ENCODE results near the gene ZNF66.
"Not testable (repeated sequence)": the region's sequence is repeated elsewhere in the genome, so short reads cannot be mapped to it uniquely, and the experiment has no call there.

The ZNF66 gene

DNA sequence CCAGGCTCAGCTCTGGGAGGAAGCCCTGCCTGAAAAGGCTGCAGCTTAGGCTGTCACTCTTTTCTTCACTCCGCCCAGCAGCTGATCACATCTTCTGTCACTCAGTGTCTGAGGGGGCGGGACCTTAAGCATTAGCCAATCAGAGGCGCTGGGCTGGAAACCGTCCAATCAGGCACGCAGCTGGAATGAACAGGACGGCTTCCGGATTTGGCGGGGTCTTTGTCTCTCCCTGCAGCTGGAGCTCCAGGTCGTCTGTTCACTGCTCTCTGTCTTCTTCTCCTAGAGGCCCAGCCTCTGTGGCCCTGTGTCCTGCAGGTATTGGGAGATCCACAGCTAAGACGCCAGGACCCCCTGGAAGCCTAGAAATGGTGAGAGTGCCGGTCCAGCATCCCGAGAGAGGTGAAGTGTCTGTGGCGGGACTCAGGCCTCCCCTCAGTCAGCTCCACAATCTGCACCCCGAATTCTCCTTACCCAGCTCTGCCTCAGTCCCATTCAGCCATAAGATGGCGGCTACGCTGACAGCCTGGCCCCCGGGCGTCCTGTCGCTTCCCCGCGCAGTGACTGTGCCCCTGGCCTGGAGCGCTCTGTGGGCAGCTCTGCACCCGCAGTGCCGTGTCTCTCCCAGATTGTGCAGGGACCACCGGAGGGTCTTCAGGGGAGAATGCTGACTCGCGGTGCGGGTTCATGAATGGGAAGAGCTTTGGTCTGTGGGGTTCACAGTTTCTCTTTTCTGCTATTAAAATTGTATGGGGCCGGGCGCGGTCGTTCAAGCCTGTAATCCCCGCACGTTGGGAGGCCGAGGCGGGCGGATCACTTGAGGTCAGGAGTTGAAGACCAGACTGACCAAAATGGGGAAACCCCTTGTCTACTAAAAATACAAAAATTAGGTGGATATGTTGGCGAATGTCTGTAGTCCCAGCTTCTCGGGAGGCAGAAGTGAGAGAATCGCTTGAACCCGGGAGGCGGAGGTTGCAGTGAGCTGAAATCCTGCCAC, at the start of gene ZNF66:
TSS of gene ZNF66 (plus strand) at position 222 of the 994 bp plus-strand sequence. CDS start at position 366, 144 bp downstream.
- peaks cover 51% of the 10 kb centered on the region for H3K9me3 Mint-ChIP-seq
- no peaks in the 10 kb centered on the region for H3K27me3 Mint-ChIP-seq
- intact Hi-C loops (cut with micrococcal nuclease), result loop anchor here (5.0 kb wide), 1 partner anchor 354 kb away; no protein-coding TSS in a partner anchor
- H3K36me3 Mint-ChIP-seq (ENCODE audit: low read depth), result peaks cover 37% of the 10 kb centered on the region
- peak within 1 kb of the TSS; percentile 97 for H3K4me3 Mint-ChIP-seq
- peaks cover 11% of the 10 kb centered on the region for H3K4me1 Mint-ChIP-seq (ENCODE audit: low read depth)
- H3K27ac Mint-ChIP-seq, result peak within 1 kb of the TSS; percentile 94

DNA sequence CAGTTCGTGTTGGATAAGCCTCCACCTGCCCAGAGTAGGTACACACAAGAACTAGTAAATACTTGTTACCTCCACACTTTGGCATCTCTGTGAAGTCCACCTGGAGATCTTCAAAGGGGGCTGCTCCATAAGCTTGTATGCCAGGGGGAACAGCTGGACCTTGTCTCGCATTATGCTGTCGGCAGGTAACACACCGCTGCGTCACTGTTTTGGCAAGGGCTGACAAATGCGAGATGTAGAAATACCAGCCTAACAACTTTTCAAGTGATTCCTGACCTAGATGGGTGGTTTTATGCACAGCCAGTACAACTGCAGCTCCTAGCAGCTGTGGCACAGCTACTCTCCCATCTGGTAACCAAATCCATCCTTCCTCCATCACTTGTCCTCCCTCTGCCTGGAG, 25.9 kb upstream of the ZNF66 start:
- H3K27me3 Mint-ChIP-seq; H3K4me1 Mint-ChIP-seq (ENCODE audit: low read depth); intact Hi-C loops (cut with micrococcal nuclease); H3K4me3 Mint-ChIP-seq; H3K36me3 Mint-ChIP-seq (ENCODE audit: low read depth); H3K27ac Mint-ChIP-seq: not testable (repeated sequence)
- H3K9me3 Mint-ChIP-seq, result peaks cover 90% of the 10 kb centered on the region

DNA sequence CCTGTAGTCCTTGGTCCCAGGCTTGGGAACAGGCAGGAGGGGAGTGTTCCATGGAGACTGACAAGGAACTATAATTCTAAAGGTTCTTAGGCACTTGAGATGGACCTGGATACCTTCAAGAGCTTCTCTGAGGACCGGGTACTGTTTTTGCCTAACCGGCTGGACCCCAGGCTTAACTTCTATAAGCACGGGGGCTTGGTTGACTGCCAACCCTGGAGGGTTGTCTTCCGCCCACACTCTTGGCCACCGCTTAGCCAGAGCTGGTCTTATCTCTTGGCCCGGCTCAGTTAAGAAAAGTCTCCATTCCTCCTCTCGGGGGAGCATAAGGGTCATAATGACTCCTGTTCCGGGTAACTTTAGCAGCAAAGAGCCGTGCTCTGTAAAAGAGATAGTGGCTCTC, 23.8 kb upstream of the ZNF66 start:
- peaks cover 90% of the 10 kb centered on the region for H3K9me3 Mint-ChIP-seq
- H3K27me3 Mint-ChIP-seq; intact Hi-C loops (cut with micrococcal nuclease): not testable (repeated sequence)

DNA sequence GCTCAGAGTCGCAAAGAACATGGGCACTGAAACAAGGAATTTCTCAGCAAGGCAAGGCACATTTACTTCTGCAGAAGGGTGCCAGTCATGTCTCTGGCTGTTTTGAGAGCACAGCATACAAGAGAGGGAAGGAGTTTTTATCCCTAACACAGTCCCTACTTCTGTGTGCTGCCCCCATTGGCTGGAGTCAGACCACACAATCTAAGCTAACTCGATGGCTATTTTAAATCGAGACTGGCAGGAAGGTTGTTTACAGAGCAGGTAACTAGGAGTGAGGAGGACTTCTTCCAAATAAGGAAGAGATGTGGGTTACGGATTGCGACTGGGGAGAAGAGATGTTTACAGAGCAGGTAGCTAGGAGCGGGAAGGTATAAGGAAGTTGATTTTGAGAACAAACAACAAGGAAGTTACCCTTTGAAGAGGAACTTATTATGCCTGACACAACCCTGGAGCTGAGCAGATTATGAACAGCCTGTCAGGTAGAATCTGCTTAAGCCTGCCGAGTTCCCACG, 6.8 kb upstream of the ZNF66 start:
- H3K27ac Mint-ChIP-seq; H3K36me3 Mint-ChIP-seq (ENCODE audit: low read depth); H3K4me3 Mint-ChIP-seq; H3K27me3 Mint-ChIP-seq; H3K4me1 Mint-ChIP-seq (ENCODE audit: low read depth); intact Hi-C loops (cut with micrococcal nuclease): not testable (repeated sequence)
- H3K9me3 Mint-ChIP-seq, result peaks cover 92% of the 10 kb centered on the region

More for the DNA sequence above, 23.8 kb upstream of the ZNF66 start:
- not testable (repeated sequence) for H3K36me3 Mint-ChIP-seq (ENCODE audit: low read depth); H3K27ac Mint-ChIP-seq; H3K4me1 Mint-ChIP-seq (ENCODE audit: low read depth); H3K4me3 Mint-ChIP-seq

DNA sequence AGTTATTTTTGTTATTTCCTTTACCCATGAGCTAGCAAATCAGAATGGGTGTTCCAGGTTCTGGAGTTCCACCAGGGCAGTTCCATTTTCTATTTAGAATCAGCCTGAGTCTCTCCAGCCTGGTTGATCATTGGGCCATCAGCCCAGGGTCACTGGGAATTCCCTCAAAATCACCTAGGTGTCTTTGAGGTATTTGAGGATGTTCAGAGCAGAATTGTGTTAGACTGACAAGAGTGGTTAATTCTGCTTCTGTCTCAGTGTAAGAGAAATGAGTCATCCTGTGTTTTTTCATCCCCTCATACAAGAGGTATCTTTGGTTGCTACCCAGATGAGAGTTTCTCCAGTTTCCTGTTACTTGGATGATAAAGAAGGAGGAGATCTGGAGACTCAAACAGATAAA, 11.7 kb downstream of the ZNF66 start:
- no peaks in the 10 kb centered on the region for H3K4me1 Mint-ChIP-seq (ENCODE audit: low read depth)
- peaks cover 61% of the 10 kb centered on the region for H3K36me3 Mint-ChIP-seq (ENCODE audit: low read depth)
- intact Hi-C loops (cut with micrococcal nuclease), result no loop called here
- no peaks in the 10 kb centered on the region for H3K27me3 Mint-ChIP-seq
- no peak overlapping the region for H3K4me3 Mint-ChIP-seq
- H3K9me3 Mint-ChIP-seq, result peaks cover 73% of the 10 kb centered on the region
- no peak overlapping the region for H3K27ac Mint-ChIP-seq

DNA sequence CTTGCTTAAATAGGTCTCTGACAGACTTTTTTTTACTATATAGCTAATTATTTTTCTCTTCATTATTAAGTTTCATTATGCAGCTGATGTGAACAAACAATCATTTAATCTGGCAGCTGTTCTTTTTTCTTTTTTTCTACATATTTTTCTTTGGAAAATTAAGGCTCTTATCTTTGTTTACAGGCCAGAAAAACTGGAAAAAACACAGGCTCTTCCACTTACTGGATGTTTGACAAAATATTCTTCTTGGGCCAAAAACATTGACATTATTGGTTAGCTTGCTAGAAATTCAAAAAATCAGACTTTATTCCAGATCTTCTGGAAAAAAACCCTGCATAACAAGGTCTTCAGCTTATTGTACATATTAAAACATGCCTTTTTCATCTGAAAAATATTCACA, 15.7 kb downstream of the ZNF66 start:
- peaks cover 58% of the 10 kb centered on the region for H3K9me3 Mint-ChIP-seq
- peaks cover 64% of the 10 kb centered on the region for H3K36me3 Mint-ChIP-seq (ENCODE audit: low read depth)
- H3K4me1 Mint-ChIP-seq (ENCODE audit: low read depth), result no peaks in the 10 kb centered on the region

DNA sequence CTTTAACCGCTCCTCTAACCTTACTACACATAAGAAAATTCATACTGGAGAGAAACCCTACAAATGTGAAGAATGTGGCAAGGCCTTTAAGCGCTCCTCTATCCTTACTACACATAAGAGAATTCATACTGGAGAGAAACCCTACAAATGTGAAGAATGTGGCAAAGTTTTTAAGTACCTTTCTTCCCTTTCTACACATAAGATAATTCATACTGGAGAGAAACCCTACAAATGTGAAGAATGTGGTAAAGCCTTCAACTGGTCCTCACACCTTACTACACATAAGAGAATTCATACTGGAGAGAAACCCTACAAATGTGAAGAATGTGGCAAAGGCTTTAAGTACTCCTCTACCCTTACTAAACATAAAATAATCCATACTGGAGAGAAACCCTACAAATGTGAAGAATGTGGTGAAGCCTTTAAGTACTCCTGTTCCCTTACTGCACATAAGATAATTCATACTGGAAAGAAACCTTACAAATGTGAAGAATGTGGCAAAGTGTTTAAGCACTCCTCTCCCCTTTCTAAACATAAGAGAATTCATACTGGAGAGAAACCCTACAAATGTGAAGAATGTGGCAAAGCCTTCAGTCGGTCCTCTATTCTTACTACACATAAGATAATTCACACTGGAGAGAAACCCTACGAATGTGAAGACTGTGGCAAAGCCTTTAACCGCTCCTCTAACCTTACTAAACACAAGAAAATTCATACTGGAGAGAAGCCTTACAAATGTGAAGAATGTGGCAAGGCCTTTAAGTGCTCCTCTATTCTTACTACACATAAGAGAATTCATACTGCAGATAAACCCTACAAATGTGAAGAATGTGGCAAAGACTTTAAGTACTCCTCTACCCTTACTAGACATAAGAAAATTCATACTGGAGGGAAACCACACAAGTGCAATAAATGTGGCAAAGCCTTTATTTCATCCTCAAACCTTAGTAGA, 30.5 kb downstream of the ZNF66 start:
- H3K27ac Mint-ChIP-seq; H3K4me1 Mint-ChIP-seq (ENCODE audit: low read depth); H3K27me3 Mint-ChIP-seq; H3K4me3 Mint-ChIP-seq; intact Hi-C loops (cut with micrococcal nuclease): not testable (repeated sequence)
- peaks cover 62% of the 10 kb centered on the region for H3K36me3 Mint-ChIP-seq (ENCODE audit: low read depth)
- H3K9me3 Mint-ChIP-seq, result peaks cover 87% of the 10 kb centered on the region

More for the DNA sequence above, 15.7 kb downstream of the ZNF66 start:
- no peak overlapping the region for H3K27ac Mint-ChIP-seq
- intact Hi-C loops (cut with micrococcal nuclease), result no loop called here
- no peaks in the 10 kb centered on the region for H3K27me3 Mint-ChIP-seq
- H3K4me3 Mint-ChIP-seq, result no peak overlapping the region

DNA sequence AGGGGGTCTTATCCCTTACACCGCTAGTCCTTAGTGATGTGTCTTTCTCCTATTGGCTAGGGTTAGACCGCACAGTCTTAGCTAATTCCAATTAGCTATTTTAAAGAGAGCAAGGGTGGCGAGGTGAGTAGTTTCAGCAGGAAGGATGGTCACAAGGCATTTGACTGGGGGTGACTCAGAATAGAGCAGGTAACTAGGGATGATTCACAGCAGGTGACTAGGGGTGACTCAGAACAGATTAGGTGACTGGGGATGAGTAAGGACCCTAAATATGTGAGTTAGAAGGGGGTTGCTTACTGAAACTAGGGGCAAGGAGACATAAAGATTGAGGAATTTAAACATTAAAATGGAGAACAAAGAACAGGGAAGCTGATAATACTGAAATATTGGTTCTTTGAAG, 64.3 kb downstream of the ZNF66 start:
- H3K9me3 Mint-ChIP-seq, result peaks cover 79% of the 10 kb centered on the region
- H3K4me3 Mint-ChIP-seq, result no peak overlapping the region
- H3K27me3 Mint-ChIP-seq, result no peaks in the 10 kb centered on the region
- no peak overlapping the region for H3K27ac Mint-ChIP-seq
- no peaks in the 10 kb centered on the region for H3K36me3 Mint-ChIP-seq (ENCODE audit: low read depth)
- intact Hi-C loops (cut with micrococcal nuclease), result no loop called here
- no peaks in the 10 kb centered on the region for H3K4me1 Mint-ChIP-seq (ENCODE audit: low read depth)

Measured in dendritic cell treated with granulocyte-macrophage colony-stimulating factor and Interleukin-4, amounts not matched to agents 40 ng/mL and 50 ng/mL, for 4 days (primary cell).